GM21367 (cell line): ENCODE data around the gene SEPTIN7.

Experiments
- ATAC-seq: cut with Tn5 transposase; IDR thresholded peaks from one replicate; pipeline ENCODE4 v1.9.1; 2021; ENCODE audit not compliant: unreplicated experiment

SEPTIN7 gene

DNA sequence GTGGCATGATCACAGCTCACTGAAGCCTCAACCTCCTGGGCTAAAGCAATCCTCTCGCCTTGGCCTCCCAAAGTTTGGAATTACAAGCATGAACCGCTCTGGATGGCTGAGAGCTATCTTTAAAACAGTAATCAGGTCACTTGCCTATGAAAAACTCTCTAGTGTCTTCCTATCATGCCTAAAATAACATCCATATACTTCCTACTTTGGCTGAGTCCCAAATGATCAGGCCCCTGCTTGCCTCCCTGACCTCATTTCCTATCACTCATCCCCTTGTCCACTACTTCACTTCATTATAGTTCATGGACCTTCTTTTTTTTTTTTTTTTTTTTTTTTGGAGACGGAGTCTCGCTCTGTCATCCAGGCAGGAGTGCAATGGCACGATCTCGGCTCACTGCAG, 28.0 kb downstream of the SEPTIN7 start:
- ATAC-seq: no peak

GRCh38 chr7:35831208-35831607, 30.4 kb downstream of the SEPTIN7 start:
- no peak for ATAC-seq

- no peak for ATAC-seq
These were observed 39.3 kb downstream of the SEPTIN7 start for GRCh38 chr7:35839860-35840854.

GRCh38 chr7:35846816-35847412, 46.1 kb downstream of the SEPTIN7 start:
- ATAC-seq: no peak

GRCh38 chr7:35848725-35849124, 47.9 kb downstream of the SEPTIN7 start:
- no peak for ATAC-seq

DNA sequence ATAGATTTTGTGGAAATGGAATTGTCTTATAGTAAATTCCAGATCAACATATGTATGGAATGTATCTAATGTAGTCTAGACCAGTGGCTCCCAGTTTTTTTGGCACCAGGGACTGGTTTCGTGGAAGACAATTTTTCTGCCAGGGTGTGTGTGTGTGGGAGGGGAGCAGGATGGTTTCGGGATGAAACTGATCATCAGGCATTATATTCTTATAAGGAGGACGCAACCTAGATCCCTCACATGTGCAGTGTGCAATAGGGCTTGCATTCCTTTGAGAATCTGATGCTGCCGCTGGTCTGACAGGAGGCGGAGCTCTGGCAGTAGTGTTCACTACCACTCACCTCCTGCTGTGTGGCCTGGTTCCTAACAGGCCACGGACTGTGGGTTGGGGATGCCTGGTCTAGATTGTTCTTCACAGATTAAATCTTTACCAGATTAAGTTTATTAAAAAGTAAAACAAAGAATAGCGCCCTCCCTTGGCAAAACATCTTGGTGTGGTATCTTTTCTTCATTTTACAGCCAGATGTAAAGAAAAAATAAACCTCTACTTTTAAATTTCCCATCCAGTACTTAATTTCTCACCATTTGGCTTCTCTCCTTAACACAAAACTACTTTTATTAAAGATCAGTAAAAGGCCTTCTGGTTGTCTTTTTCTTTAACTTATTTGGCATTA, 48.4 kb downstream of the SEPTIN7 start:
- ATAC-seq: no peak

DNA sequence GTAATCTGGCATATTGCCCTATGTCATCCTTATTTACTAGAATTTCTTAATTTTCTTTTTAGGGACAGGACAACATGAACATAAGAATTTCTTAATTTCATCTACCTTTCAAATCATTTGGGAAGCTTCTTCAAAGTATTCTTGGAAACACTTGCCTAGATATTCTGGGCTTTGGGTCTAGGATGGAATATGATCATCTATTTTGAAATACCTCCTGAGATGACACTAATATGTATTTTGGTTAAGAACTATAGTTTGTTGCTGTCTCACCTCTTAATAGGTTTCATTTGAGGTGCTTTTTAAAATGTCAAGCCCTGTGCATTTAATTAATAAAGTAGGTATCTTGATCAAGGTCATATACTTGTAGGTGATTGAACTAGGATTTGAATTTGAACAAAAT, 49.1 kb downstream of the SEPTIN7 start:
- ATAC-seq: no peak
